Hematopoietic multipotent progenitor cell (in vitro differentiated cells): Measurements from ENCODE around the gene TLE5. TPM values are rescaled to one million over a fixed set of nuclear protein-coding genes. Genes with fewer than 3 reads are reported as not detected.
"Not testable (repeated sequence)": the region's sequence is repeated elsewhere in the genome, so short reads cannot be mapped to it uniquely, and the experiment has no call there.

ENCODE experiments used
- DNase-seq, 3 donors: peaks; one replicate each; pipeline ENCODE4 v3.0.0-alpha.2; 2011 to 2015; ENCODE audit warnings: low read depth in 2 of 3, low spot score in 2 of 3
- total RNA-seq: library from RNA; depleted of rRNA; stranded (reverse); fragments of >200 nt; gene quantifications from one replicate; pipeline ENCODE4 v1.2.3, GENCODE V29; 2012

TLE5 gene
- total RNA-seq, 1 donor, result 304 TPM

DNA sequence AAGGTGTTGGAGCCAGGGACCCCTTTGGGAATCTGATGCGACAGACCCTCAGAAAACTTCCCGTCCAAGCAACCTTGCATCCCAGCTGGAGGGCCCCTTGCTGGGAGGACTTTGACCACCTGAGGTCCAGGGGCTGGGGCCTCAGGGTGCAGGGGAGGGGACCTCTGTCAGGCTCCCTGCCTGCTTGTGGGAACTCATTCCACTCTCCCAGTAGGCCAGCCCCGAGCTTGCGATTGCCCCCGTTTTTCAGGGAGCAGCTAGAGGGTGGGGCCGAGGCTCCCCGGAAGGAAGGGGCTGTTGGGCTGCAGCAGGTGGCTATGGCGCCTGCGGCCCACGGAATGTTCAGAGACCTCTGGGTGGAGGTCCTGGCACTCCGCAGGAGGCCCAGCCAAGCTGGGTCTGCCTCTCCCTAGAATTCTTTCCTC, 34.6 kb upstream of the TLE5 start:
- DNase-seq, result no peak

DNA sequence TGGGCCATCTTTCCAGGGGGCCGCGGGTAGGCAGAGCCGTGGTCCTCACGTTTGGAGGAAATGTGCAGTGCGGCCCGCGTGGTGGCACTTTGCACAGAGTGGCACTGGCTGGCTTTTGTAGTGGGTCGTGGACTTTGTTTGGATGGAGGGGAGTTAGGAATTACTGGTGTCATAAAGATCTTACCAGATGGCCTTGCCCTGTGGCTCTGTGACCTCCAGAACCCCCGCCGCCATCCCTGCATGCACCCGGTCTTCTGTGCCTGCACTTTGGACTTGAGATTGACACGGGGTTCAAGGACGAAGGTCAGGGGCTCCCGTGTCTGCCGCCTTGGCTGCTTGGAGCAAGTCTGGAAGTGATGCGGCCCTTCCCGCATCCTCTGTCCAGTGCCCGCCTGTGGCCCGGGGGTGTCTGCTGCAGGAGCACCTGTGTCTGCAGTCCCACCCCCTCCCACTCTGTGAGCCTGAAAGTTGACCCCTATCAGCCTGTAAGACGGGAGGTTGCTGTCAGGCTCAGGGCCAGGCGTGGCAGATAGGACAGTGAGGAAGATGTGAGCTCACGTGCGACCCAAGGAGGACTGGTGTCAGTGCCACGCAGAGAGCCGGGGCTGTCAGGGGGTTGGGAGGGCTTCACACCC, 34.1 kb upstream of the TLE5 start:
- DNase-seq, result no peak

DNA sequence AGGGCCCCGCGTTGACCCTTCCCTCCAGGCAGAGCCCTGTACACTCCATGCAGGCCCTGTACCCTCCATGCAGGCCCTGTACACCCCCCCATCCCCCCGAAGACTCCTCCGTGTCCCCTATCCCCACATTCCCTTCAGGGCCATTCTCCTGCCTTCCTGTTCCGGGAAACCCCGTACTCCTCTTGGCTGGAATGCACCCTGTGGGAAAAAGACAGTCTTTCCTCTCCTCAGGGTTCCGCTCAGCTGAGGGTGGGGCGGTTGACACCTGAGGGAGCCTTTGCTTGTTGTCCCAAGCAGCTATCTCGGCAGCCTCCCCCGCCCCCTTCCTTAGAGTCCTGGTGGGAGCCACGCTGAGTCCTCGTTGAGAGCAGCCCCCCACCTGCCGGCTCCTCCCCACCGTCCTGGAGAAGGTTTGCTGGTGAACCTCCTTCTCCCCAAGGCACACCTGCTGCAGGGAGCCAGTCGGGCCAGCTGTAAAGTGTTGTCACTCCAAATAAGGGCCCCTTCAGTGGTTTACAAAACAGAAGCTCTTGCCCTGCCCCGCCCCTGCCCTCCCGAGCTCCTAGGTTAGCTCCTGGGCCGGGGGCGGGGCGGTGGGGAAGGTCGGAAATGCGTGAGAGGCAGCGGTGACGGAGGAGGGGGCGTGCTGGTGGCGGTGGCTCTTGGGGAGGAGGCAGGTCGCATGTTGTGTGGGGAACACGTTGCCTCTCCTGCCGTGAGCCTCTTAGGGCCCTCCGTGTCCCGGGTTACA, 33.3 kb upstream of the TLE5 start:
- DNase-seq, result peak; percentile 59 to 77 (median 73)

- DNase-seq, result peak in 1 of 3 donors; percentile 55
Observed at GRCh38 chr19:3094601-3095440, 32.5 kb upstream of the TLE5 start.

- DNase-seq, result not testable (repeated sequence)
Observed at GRCh38 chr19:3089299-3089855, 27.1 kb upstream of the TLE5 start.

- no peak for DNase-seq
Observed at GRCh38 chr19:3087769-3088168, 25.5 kb upstream of the TLE5 start.

DNA sequence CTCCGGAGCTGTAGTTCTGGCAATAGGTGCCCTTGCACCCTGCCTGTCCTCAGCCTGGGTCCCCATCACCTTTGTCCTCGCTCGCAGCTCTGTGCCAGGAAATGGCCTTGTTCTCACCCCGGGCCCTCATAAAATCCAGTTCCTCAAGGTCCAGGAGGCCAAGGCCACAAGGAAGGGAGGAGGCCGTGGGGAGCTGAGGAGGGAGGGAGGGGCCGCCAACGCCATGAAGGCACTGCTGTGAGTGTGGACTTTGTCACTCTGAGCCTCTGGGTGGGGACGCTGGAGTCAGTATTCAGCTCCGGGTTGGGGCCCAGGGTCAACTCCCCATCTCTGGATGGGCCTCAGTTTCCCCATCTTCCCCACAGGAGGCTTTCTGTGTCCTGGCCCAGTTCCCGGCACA, 22.6 kb upstream of the TLE5 start:
- no peak for DNase-seq

DNA sequence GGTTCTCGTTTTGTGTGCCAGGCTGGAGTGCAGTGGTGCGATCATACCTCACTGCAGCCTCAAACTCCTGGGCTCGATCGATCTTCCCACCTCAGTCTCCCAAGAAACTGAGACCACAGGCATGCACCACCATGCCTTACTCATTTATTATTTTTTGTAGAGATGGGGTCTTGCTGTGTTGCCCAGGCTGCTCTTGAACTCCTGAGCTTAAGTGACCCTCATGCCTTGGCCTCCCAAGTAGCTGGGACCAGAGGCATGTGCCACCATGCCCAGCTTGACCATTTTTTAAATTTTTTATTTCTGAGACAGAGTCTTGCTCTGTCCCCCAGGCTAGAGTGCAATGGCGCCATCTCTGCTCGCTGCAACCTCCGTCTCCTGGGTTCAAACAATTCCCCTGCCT, 21.7 kb upstream of the TLE5 start:
- no peak for DNase-seq

- DNase-seq, result no peak
Observed at GRCh38 chr19:3082331-3082730, 20.0 kb upstream of the TLE5 start.

DNA sequence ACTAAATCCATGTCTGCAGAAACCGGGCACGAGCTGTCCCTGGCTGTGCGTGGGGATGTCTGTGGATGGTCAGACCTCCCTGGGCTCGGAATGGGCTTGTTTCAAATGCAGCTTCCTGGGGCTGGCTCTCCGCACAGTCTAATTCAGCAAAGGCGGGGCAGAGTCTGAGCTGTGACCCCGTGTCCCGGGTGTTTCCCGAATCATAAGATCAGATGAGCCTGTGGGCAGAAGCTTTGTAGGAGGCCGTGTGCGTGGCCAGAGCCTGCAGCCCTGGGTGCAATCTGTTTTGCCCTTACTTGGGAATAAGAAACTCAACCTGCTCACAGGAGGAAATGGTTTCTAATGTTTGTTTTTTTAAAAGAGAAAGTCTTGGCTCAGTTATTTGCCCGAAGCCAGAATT, 18.0 kb upstream of the TLE5 start:
- no peak for DNase-seq

DNA sequence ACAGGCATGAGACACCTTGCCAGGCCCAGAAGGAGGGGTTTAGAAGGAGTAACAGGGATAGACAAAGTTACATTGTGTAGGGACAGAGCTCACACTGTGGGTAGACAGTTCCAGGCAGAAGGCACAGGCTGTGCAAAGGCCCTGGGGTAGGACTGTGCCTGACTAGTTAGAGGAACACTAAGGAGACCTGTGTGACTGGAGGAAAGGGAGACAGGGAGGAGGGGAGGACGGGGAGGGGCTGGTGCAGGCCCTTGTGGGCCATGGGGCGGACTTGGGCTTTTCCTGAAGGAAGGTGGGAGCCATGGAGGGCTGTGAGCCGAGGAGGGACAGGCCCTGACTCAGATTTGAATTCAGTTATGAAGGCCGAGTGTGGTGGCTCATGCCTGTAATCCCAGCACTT, 17.3 kb upstream of the TLE5 start:
- DNase-seq, result no peak

GRCh38 chr19:3075605-3076431, 13.5 kb upstream of the TLE5 start:
- DNase-seq, result peak in 2 of 3 donors; percentile 64 to 78

DNA sequence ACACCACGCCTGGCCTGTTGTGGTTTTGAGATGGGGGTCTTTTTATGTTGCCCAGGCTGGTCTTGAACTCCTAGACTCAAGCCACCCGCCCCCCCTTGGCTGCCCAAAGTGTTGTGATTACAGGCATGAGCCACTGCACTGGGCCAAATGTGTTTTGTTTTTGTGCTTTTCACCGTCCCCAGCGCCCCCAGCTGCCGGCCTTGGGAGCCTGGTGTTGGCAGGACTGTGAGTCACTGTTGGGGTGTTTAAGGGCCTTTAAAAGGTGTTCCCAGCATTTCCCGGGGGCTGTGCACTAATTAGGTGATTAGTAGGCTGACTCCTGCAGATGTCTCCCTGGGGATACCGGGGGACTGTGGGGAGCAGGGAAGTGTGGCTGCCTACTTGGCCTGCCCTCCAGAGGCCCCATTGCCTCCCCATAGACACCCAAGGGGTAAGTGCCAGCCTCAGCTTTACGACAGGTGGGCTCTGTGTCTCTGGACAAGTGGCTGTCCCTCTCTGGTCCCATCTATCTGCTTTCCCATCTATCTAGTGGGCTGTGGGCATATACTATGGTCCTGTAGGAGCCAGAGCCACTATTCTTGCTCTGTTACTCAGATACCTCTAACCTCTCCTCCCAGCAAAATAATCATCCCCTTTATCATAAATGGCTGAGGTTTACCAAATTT, 11.8 kb upstream of the TLE5 start:
- peak in 1 of 3 donors; percentile 46 for DNase-seq

DNA sequence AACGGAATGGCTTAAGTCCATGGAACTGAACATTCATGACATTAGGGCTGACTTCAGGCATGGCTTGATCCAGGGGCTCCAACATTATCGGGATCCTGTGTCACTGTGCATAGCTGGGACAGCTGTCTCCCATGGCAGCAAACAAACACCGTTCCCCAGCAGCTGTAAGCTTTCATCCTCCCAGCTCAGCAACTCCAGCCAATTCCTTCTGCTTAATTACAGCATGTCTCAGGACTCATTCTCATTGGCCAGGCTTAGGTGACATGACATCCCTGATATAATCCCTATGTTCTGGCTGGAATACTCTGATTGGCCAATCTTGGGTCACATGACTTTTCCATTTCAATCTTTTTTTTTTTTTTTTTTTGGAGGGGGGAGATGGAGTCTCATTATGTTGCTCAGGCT, 10.9 kb upstream of the TLE5 start:
- peak in 1 of 3 donors; percentile 48 for DNase-seq

GRCh38 chr19:3071768-3072167, 9.5 kb upstream of the TLE5 start:
- DNase-seq, result no peak

DNA sequence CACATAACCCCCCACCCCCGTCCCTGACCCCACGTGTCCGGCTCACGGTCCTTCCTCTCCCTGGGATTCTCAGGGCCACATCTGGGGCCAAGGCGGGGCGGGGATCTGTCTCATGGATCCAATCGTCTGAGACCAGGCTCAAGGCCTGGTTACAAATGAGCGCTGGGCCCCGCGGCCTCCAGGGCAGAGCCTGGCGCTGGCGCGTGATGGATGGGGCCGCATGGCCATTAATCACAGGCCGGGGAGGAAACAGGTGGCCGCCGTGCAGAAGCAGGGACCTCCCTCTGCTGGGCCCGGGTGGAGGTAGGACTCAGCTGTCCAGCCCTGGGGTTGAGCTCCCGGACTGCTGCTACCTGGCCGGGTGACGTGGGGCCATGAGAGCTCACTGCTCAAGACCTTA, 5.8 kb upstream of the TLE5 start:
- peak in 2 of 3 donors; percentile 63 to 87 for DNase-seq

DNA sequence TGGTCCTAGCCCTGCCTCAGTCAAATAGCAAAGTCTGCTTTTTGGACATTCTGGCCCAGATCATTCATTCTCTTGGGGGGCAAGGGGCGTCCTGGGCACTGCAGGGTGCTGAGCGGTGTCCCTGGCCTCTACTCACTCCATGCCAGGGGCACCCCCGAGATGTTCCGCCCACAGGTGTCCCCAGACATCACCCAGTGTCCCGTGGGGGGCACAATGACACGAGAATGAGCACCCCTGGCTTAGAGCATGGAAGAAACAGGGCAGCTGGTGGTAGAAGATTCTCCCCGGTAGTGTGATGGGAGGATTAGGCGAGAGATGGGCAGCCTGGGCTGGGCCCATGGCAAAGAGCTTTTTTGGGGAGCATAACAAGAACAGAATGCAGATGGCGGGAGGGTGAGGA, 5.3 kb upstream of the TLE5 start:
- no peak for DNase-seq

DNA sequence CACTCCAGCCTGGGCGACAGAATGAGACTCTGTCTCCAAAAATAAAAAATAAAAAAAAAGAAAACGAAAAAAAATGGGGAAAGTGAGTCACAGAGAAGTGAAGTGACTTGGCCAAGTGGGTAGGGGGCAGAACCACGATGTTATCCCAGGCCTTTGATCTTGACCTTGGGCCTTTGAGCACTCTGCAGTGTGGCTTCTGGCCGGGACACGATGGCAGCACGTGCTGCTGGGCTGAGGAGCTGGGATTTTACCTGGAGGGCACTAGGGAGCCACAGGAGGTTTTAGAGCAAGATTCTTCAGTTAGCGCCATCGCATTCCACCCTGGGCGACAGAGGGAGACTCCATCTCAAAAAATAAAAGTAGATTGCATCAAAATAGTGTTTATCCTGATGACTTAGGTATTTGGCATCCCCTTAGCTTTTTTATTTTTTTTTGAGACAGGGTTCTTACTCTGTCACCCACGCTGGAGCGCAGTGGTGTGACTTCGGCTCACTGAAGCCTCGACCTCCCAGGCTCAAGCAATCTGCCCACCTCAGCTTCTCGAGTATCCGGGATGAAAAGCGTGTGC, 4.3 kb upstream of the TLE5 start:
- DNase-seq, result no peak

- DNase-seq, result peak in 1 of 3 donors; percentile 48
Observed at GRCh38 chr19:3065675-3066357, 3.5 kb upstream of the TLE5 start.
